ENCODE data around the gene CLCF1.
"Not testable (repeated sequence)": the region's sequence is repeated elsewhere in the genome, so short reads cannot be mapped to it uniquely, and the experiment has no call there.

The CLCF1 gene

DNA sequence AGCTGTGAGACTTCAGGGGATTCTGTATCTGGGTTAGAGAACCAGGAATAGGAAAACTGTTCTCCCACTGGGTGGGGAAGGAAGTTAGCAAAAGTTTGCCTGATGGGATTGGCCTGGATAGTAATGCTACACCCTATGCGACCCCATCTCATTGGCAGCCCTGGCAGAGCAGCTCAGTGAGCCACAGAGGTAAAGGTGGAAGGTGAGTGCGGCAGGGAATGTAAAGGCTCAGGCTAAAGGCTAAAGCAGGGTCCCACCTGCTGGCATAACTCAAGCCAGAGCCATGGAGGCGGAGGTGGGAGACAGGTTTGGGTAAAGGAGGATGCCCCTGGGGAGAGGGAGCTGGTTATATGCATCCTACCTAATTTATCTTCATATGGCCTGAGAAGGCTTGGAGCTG is 51.3 kb downstream of the CLCF1 start:
- no peak for ATAC-seq

- no peak for ATAC-seq
These were observed 52.0 kb downstream of the CLCF1 start for GRCh38 chr11:67321313-67321871.

- ATAC-seq = no peak
These were observed 52.7 kb downstream of the CLCF1 start for GRCh38 chr11:67320691-67321090.

GRCh38 chr11:67320011-67320410 is 53.4 kb downstream of the CLCF1 start:
- ATAC-seq = no peak

GRCh38 chr11:67318876-67319275 is 54.5 kb downstream of the CLCF1 start:
- not testable (repeated sequence) for ATAC-seq

DNA sequence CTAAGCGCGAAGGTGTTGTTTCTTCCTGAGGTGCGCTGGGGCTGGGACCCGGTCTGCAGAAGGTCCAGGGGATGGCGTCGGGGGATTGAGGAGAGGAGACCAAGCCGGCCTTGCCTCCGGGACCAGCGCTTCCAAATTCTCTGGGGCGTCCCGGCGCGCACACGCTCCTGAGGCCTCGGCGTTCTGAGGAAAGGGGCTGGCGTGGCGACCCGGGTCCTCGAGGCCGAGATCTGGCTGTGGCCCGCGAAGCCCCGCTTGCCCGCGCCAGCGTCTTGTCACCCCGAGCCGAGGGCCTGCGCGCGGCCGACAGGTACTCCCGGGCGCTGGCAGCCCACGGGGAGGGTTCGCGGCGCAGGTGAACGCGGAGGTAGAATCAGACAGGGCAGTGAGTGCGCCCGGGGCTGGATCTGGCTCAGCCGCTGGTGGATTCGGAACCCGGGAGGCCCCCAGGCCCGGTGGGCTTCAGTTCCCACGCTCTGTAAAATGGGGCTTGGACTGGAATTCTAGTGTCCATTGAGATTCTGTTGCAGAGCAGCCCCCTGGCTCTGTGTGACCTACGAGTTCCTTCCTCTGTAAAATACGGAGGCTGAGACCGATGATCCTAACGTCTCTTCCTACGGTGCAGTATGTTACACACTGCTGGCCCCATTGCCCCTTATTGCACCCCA is 55.4 kb downstream of the CLCF1 start:
- ATAC-seq = peak; percentile 1 to 14

DNA sequence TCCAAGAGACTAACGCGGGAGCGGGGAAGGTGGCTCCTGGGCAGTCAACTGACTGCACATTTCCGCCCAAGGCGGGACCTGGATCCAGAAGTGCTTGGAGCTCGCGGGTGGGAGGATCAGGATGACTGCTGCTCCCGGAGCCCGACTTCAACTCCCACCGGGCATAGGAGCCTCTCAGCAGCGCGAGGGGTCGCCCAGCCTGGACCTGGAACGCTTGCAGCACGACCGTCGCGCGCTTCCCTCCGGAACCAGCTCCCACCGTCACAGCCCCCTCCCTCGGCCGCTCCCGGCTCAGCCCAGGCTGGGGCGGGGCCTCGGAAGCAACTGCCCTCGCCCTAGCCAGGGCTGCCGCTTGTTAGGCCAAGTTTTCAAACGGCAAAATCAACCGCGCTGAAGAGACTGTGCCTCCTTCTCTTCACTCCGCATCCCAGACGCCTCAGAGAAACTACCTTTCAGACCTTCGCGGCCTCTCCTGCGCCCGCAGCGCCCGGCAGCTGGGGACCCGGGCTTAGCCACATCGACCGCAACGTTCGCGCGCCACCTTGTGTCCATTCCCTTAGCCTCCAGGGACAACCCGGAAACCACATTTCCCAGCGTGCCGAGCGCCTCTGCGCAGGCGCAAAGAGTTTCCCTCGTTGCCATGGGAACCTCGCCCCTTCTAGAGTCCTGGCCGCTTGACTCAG is 56.1 kb downstream of the CLCF1 start:
- peak; percentile 85 to 88 for ATAC-seq

DNA sequence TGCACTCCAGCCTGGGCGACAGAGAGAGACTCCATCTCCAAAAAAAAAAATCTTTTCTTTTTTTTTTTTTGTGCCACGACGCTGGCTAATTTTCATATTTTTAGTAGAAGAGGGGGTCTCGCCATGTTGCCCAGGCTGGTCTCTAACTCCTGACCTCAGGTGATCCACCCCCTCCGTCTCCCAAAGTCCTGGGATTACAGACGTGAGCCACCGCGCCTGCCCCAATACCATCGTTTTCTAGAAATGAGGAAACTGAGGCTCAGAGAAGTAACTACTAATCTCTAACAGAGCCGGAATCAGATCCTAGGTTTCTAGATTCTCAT is 56.6 kb downstream of the CLCF1 start:
- no peak for ATAC-seq

- no peak for ATAC-seq
These were observed 58.0 kb downstream of the CLCF1 start for GRCh38 chr11:67315325-67315909.

DNA sequence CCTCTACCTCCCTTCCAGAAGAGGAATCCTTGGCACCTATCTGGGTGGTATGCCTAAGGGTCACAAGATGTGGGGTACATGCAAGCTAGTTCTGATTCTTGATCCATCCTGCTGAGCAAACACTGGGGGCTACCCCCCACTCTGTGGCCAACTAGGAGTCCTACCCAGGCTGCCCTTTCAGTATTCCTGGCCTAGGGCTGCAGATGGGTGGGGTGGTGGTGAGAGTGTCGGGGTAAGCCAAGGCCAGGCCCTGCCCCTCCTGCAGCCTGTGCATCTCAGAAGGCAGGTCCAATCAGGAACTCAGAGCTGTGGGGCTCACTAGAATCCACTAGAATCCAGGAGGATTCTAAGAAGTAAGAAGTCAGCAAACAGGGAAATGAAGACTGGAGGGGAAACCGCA is 59.2 kb downstream of the CLCF1 start:
- ATAC-seq = no peak
